Measurements from ENCODE around the gene PDCD7. TPM values are rescaled to one million over a fixed set of nuclear protein-coding genes. Genes with fewer than 3 reads are reported as not detected.
A peak's percentile ranks its signal among the peaks of the same experiment; 100 is the strongest.

The PDCD7 gene
- total and polyA plus RNA-seq, 2 of the 13 experiments (the other 11 are each of a cell fraction or from before 2014, with no cell fraction given): 10.1 to 14.7 TPM

DNA sequence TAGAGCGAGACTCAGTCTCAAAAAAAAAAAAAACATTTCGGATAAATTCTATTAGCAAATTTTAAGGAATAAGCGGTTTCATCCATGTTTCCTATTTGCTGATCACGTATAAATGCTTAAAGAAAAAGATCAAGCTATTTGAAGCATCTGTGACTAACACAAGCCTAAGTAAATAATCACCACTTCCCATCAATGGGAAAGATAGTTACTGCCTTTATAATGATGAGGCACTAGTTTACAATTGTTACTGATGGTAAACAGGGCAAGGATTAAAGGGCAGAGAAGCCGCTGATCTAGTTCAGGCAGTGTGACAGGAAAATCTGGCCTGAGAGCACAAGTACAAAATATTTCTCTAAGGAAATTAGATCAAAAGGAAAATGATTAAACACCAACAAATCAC lies 37.8 kb upstream of the PDCD7 start (continued):
- no peak for TF ChIP-seq PAF1 (CRISPR knock-in tag; IDR thresholded peaks at IDR 0.05)
- TF ChIP-seq POLR2AphosphoS5 (IDR thresholded peaks at IDR 0.05; ENCODE audit: low read depth, low read length): no peak
- peak; percentile 84 for TF ChIP-seq ARID5B (CRISPR knock-in tag; IDR thresholded peaks at IDR 0.05)
- TF ChIP-seq ZBTB4 (CRISPR knock-in tag; IDR thresholded peaks at IDR 0.05; ENCODE audit: borderline replicate concordance): no peak
- peak; percentile 15; the same call in 1 of the 2 replicates for TF ChIP-seq MLX (CRISPR knock-in tag; IDR thresholded peaks at IDR 0.05)
- TF ChIP-seq ZNF7 (CRISPR knock-in tag; IDR thresholded peaks at IDR 0.05): no peak
- TF ChIP-seq, protein P1, sequence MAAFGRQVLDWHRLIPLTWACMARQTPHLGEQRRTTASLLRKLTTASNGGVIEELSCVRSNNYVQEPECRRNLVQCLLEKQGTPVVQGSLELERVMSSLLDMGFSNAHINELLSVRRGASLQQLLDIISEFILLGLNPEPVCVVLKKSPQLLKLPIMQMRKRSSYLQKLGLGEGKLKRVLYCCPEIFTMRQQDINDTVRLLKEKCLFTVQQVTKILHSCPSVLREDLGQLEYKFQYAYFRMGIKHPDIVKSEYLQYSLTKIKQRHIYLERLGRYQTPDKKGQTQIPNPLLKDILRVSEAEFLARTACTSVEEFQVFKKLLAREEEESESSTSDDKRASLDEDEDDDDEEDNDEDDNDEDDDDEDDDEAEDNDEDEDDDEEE (CRISPR knock-in tag; IDR thresholded peaks at IDR 0.05): no peak
- TF ChIP-seq CBFB (CRISPR knock-in tag; IDR thresholded peaks at IDR 0.05): no peak
- no peak for TF ChIP-seq ZNF670 (CRISPR knock-in tag; IDR thresholded peaks at IDR 0.05; ENCODE audit: borderline replicate concordance)
- TF ChIP-seq FOXK2 (IDR thresholded peaks at IDR 0.05): peak; percentile 60; the same call in 1 of the 2 replicates
- TF ChIP-seq RARA (CRISPR knock-in tag; IDR thresholded peaks at IDR 0.05): peak; percentile 59
- TF ChIP-seq MZF1 (CRISPR knock-in tag; IDR thresholded peaks at IDR 0.05; ENCODE audit: borderline replicate concordance): no peak
- no peak for TF ChIP-seq ATF7 (IDR thresholded peaks at IDR 0.05)
- no peak for TF ChIP-seq ATF7 (CRISPR knock-in tag; IDR thresholded peaks at IDR 0.05)
- peak; percentile 42; the same call in 1 of the 2 replicates for TF ChIP-seq PPARG (CRISPR knock-in tag; conservative IDR thresholded peaks at IDR 0.05)
- no peak for TF ChIP-seq RFX3 (CRISPR knock-in tag; IDR thresholded peaks at IDR 0.05)

All from HepG2 (cell line).